HT-29 (cell line): Measurements from ENCODE around the gene GALNT5. TPM values are rescaled to one million over a fixed set of nuclear protein-coding genes. Genes with fewer than 3 reads are reported as not detected.
A peak's percentile ranks its signal among the peaks of the same experiment; 100 is the strongest.
"Not testable (repeated sequence)": the region's sequence is repeated elsewhere in the genome, so short reads cannot be mapped to it uniquely, and the experiment has no call there.

Experiments
- DNase-seq: peaks from one replicate; pipeline ENCODE4 v3.0.0-alpha.2; 2015; ENCODE audit warnings: low spot score
- total RNA-seq: library from RNA; depleted of rRNA; stranded (reverse); fragments of >200 nt; shearing (Covaris generic); gene quantifications from 2 replicates; pipeline ENCODE4 v1.2.3, GENCODE V29; 2014; rRNA removed

GALNT5 gene, protein sequence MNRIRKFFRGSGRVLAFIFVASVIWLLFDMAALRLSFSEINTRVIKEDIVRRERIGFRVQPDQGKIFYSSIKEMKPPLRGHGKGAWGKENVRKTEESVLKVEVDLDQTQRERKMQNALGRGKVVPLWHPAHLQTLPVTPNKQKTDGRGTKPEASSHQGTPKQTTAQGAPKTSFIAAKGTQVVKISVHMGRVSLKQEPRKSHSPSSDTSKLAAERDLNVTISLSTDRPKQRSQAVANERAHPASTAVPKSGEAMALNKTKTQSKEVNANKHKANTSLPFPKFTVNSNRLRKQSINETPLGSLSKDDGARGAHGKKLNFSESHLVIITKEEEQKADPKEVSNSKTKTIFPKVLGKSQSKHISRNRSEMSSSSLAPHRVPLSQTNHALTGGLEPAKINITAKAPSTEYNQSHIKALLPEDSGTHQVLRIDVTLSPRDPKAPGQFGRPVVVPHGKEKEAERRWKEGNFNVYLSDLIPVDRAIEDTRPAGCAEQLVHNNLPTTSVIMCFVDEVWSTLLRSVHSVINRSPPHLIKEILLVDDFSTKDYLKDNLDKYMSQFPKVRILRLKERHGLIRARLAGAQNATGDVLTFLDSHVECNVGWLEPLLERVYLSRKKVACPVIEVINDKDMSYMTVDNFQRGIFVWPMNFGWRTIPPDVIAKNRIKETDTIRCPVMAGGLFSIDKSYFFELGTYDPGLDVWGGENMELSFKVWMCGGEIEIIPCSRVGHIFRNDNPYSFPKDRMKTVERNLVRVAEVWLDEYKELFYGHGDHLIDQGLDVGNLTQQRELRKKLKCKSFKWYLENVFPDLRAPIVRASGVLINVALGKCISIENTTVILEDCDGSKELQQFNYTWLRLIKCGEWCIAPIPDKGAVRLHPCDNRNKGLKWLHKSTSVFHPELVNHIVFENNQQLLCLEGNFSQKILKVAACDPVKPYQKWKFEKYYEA
- total RNA-seq = 0.70 and 1.1 TPM in 2 replicates

DNA sequence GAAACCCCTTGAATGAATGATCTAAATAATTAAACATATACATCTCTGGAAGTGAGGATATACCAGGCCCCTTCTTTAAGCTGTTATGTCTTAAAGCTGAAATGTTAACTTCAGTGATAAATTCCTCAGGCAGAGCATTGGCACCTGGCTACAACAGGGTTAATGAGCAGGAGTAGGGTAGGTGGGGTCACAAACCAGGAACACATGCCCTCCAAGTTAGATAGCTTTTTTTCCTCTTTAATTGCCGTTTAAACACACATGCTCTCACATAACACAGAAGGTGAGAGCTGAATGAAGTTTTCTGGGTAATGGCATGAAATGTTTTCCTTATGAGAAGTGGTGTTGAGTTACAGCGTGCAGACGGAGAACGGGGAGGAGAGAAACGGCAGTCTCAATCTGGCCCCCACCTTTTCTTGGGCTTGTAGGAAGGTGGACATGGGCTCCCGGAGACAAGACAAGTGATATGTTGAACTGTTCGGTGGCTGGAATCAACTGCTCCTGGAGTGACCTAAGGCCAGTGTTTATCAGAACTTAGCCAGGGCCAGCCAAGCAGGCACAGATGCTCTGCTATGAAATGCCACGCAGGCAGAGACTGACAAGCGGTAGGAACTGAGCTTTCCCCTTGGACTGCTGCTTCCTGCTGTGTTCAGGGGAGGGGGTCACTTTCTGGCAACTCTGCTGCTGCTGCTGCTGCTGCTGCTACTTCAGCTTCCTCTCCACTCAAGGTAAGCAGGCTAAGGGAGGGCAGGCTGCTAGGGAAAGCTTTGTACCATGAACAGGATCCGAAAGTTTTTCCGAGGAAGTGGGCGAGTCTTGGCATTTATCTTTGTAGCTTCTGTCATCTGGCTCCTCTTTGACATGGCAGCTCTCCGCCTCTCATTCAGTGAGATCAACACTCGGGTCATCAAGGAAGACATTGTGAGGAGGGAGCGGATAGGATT lies at the start of gene GALNT5:
TSS of gene GALNT5 (plus strand) at position 394 of the 941 bp plus-strand sequence. CDS start at position 772, 378 bp downstream.
- peak; percentile 50 for DNase-seq

DNA sequence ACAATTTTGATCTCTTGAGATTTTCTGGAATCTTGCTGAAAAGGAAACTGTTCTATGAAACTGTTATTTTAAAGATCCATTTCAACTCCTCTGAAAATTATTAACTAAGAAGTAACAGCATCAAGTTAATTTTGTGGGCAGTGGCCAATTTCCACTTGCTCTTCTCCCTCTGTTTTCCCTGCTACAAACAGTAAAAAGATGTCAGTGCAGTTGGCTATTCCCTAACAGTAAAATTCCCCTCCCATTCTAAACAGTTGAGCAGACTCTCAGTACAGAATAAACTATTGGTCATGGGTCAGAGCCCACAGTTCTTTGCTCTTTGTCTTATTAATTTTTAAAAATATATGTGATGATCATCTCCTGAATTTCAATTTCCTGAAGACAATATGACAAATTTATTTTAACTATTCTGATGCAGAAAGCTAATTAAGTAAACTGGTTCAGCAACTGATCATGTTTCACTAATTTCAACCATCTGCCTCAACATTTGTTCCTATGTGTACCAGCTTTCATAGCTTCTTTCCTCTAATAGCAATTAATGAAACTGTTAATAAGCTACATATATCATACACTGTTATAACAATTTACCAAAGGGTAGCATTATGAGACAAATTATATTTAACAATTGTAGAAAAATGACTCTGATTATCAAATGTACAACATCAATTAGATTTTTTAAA lies 41.1 kb upstream of the GALNT5 start:
- DNase-seq = no peak

DNA sequence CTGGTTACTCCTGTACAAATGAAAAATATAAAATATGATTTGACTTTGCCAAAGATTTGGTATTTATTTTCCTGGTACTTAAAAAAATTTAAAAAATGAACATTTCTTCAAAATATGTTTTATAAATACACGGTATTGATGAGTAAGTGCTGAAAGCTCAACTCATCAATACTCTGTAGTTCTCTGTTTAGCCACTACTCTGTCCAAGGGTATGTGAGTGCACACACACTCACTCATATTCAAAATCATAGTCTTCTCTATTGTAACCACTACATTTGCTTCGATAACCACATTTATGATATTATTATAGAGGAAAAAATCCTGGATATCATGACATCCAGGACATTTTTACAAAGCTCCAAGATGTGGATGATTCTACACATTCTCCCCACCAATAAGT lies 40.1 kb upstream of the GALNT5 start:
- no peak for DNase-seq

DNA sequence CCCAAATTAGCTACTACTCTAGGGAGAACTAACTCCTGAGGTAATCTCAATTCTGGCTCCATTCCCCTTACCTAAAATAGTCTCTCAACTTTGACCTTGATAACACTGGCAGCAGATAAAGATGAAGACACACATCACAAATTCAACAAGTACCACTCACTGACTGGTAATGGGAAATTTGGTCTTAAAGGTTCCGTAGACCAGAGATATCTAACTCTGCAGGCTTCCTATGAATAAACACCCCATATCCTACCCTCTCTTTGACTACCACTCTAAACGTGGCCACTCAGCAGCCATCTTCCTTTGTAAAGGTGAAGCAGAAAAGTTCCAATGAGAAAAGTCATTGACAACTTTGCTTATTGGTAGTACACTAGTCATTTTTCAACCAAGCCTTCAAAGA lies 38.6 kb upstream of the GALNT5 start:
- no peak for DNase-seq

DNA sequence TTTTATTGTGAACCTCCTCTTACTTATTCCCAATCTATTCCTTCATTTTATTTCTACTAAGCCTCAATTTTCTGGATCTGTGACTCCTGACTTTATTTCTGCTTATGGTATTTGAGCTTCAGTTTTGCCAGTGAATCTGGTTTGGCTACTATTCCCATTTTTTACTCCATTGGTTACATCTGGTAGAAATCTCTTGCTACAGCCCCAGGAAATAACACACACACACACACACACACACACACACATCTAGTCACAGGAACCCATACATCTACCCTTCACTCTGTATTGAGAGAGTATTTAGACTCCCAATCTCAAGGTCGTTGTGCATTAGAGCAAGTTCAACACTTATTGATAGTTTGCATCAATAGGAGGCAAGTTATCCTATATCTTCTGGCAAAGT lies 37.0 kb upstream of the GALNT5 start:
- no peak for DNase-seq

DNA sequence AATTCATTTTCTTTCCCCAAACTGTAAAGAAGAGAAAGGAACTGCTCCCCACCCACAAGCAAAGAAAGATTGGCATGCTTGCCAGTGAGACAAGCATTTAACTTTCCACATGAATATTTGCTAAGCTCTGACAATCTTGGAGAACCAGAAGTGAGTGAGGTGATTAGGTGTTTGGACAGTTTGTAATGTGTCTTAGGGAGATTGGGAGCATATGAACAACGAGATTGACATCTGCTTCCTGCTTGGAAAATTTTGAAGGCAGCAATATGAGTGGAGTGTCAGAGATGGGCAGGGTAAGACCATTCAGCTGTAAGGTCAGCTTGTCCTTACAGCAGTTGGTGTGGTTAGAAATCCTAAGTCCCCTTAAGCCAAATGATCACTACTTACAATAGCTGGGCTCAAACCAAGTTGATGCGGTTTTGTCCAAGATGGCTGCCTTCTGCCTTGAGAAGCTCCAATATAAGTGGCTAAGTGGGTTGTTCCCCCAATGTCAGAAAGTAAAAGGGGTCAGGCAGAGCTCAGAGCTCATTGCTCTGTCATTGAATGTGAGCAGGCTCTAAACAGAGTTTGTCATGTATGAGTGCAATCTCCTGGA lies 36.0 kb upstream of the GALNT5 start:
- no peak for DNase-seq

DNA sequence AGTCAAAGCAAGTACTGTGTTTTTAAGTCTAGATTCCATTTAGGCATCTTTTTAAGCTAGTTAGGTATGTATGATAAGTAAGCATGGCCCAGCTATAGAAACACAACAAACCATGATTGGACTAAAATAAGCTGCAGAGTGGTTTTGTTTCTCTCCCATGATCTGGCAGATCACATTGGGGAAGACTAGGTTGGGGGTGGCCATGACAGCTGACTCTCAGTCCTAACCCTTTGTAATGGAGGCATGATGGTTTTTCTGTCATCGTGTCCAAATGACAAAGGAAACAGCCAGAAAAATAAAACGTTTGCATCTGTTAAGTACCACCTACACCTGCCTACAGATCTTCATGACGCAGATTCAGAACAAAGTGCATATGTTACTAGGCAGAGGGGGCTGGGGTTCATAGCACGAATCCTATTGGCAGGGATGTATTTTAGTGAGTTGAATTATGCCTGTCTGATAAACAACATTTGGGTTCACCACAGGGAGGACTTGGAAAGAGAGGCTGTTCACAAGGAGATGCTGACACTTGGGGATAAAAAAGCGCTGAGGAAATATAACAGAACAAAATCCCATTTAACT lies 33.8 kb upstream of the GALNT5 start:
- no peak for DNase-seq

DNA sequence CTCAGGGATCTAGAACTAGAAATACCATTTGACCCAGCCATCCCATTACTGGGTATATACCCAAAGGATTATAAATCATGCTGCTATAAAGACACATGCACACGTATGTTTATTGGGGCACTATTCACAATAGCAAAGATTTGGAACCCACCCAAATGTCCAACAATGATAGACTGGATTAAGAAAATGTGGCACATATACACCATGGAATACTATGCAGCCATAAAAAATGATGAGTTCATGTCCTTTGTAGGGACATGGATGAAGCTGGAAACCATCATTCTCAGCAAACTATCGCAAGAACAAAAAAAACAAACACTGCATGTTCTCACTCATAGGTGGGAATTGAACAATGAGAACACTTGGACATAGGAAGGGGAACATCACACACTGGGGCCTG lies 33.1 kb upstream of the GALNT5 start:
- DNase-seq = not testable (repeated sequence)

DNA sequence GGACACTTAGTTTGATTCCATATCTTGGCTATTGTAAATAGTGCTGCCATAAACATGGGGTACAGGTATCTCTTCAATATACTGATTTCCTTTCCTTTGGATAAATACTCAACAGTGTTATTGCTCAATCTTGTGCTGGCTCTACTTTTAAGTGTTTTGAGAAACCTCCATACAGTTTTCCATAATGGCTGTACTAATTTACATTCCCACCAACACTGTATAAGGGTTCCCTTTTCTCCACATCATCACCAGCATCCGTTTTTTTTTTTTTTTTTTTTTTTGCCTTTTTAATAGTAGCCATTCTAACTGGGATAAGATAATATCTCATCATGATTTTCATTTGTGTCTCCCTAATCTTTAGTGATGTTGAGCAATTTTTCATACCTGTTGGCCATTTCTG lies 29.9 kb upstream of the GALNT5 start:
- no peak for DNase-seq

DNA sequence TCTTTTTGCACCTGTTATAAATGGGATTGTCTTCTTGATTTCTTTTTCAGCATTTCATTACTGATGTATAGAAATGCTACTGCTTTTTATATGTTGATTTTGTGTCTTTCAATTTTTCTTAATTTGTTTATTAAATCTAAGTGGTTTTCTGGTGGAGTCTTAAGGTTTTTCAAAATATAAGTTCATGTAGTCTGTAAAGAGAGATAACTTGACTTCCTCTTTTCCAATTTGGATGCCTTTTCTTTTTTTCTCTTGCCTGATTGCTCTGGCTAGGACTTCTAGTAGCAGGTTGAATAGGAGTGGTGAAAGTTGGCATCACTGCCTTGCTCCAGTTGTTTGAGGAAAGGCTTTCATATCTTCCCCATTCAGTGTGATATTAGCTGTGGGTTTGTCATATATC lies 28.6 kb upstream of the GALNT5 start:
- DNase-seq = no peak

DNA sequence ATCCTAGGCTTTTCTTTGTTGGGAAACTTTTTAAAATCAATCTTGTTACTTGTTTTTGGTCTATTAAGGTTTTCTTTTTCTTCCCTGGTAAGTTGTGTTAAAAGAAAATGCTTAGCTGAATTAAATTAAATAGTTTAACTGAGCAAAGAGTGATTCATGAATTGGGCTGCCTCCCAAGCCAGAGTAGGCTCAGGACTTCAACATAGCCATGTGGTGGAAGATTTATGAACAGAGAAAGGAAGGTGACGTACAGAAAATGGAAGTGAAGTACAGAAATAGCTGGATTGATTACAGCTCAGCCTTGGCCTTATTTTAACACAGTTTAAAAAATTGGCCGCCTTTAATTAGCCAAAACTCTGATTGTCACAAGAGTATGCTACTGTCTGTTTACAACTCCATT lies 27.9 kb upstream of the GALNT5 start:
- DNase-seq = no peak

DNA sequence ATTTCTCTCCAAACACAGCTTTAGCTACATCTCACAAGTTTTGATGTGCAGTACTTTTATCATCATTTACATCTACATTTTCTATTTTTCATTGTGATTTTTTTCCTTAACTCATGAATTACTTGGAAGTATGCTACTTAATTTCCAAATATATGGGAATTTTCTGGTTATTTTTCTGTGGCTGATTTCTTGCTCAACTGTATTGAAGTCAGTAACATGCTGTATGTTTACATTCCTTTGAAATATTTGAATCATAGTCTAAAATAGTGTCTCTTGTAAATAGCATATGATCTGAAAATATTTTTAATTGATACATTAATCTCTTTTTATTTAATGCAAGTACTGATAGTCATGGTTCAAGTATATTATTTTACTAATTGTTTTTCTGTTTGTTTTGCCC lies 26.0 kb upstream of the GALNT5 start:
- no peak for DNase-seq

DNA sequence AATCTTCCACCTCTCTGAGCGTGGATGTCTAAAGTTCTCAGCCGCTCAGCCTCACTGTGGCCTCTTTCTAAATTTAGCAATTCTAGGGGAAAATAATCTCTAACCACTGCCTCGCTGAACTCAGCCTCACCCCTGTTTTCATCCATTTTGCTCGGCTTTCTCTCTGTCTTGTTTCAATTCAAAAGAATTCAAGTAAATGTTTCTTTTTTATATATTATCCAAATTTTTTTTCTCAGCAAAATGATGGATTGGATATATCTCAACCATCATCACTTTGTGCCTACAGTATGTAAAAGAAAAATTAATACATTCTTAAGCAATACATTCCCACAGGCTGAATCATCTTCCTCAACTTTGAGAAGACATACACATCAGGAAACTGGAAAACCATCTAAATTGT lies 24.0 kb upstream of the GALNT5 start:
- no peak for DNase-seq

DNA sequence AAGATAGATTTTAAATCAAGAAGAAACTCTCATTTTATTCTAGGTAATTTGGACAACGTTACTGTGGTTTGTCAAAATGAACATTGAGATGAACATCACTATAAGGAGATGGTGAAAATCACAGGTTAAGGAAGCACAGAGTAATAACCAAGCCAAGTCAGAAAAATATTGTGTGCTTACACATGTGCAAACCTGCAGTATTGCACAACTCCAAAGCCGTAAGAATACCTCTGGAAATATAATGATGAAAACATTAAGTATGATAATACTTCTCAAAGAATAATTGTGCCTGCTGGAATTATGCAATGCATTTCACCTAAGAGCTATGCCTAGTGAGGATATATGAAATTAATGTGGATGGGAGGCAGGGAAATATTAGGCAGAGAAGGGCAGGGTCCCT lies 21.1 kb upstream of the GALNT5 start:
- no peak for DNase-seq

DNA sequence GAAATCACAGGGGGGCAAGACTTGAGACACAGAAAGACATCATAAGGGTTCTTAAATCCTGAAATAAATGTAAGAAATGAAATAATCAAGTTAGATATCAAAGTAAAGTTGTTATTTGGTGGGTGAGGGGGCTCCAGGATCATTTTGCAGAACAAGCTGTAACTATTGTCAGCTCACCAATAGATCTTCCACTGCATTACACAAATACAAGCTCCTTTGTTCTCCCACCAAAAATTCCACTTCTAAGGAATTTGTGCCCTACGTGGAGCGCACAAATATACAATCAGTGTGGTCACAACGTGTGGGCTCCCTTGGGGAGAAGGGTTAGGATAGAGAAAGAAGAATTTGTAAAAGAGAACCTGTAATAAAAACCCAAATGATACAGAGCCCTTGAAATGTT lies 19.2 kb upstream of the GALNT5 start:
- no peak for DNase-seq

DNA sequence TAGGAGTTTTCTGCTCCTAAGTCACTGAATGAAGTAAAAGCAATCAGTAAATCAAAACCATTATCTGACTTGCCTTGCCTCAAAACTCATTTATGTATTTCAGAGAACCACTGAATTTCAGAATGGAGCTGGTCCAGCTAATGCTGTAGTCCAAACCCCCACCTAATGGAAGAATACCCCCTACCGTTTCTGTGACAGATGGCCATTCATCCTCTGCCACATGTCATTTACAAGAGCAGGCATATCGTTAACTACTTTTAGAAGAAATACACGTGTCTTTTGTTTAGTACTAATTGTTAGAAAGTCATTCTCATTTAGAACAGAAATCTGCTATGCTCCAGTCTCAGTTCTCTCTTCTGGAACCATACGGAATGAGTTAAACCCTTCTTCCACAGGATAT lies 12.8 kb upstream of the GALNT5 start:
- no peak for DNase-seq

DNA sequence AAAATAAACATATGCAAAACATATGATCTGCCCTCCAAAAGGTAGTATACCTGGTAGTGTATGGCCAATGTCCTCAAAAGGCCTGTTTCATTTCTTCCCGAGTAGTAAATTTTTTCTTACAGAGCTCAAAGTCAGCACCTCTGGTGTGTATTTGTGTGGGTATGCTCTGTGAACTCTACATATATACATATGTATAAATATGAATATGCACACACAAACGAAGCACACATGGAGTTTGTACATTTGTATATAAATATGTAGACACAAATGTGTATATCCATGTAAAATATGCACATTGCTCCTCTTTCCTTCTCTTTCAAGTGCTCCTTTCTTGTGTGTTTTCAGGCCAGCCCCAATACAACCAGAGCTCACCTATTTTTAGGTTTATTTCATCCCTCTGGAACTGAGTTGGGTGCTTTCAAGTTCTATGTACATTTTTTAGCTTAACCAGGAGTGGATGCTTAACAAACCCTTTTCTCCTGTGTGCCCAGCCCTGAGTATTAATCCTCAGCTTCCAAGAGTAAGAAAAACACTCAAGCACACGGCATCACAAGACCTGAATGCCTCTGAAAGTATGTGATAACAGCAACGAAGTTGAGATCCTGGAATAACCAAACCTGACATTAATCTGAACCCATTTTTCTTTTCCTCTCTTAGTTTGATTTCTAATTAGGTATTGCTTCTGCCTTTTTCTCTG lies 12.2 kb upstream of the GALNT5 start:
- DNase-seq = no peak

DNA sequence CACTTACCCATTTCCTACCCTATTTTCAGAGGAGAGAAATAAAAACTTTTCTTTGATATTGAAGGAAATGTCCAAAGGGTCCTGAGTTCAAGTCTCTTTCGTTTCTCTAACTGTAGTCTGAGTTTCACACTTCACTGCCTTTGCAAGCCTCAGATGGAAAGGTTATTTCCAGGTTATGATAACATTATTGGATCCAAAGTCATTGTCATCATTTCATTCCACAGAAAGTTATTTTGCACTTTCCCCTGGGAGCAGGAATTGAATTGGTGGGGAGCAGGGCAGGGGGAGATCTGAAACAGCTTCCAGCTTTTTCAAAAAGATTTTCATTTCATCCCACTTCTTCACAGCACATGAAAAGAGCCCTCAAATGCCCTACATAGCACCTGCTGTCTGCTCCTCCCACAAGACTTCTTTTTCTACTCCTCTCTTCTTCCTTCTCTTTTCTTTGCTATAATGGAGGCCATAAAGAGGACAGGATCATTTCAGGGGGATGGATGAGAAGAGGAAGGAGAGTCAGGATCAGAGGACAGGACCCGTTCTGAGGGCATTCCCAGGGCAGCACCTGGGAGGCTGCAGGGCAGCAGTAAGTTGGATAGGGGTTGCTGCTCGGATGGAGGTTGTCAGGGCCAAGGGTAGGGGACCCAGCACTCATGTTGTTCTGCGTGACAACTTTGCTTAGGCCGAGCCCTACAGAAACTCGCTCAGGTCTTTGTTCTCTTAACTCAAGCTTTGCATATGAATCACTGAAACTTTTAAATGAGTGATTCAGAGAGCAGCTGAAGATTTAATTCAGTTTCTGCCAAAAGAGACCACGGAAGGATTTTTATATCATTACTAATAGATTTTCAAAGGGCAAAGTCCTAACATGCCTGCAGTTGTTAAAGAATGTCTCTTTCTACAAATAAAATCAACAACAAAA lies 11.4 kb upstream of the GALNT5 start:
- no peak for DNase-seq
